Fibroblast of lung (primary cell): Measurements from ENCODE around the gene HMCN2. TPM values are rescaled to one million over a fixed set of nuclear protein-coding genes. Genes with fewer than 3 reads are reported as not detected.

Experiments used
- DNase-seq, 2 donors: peaks; one replicate each; pipeline versions ENCODE4 v3.0.0 to v3.0.0-alpha.2; 2010; ENCODE audit warnings: low read depth in 2 of 2
- H2AFZ ChIP-seq: 2 replicates; pipeline ENCODE4 v1.5.1; 2012; ENCODE audit warnings: low read length, control low read depth, inconsistent platforms
- H3K27ac ChIP-seq: 2 replicates; pipeline ENCODE4 v1.5.1; 2011; ENCODE audit warnings: low read length, control low read depth; ENCODE audit not compliant: insufficient read depth
- H3K27me3 ChIP-seq: 2 replicates; pipeline ENCODE4 v1.5.1; 2011; ENCODE audit warnings: mild to moderate bottlenecking, low read length; ENCODE audit not compliant: control insufficient read depth, insufficient read depth
- H3K36me3 ChIP-seq: 2 replicates; pipeline ENCODE4 v1.5.1; 2011; ENCODE audit warnings: low read length; ENCODE audit not compliant: control insufficient read depth, insufficient read depth
- H3K4me1 ChIP-seq: 2 replicates; pipeline ENCODE4 v1.5.1; 2011; ENCODE audit warnings: low read length; ENCODE audit not compliant: control insufficient read depth, insufficient read depth; ENCODE audit errors: extremely low read depth
- H3K4me2 ChIP-seq: 2 replicates; pipeline ENCODE4 v1.5.1; 2011; ENCODE audit warnings: low read length, control low read depth; ENCODE audit not compliant: insufficient read depth; ENCODE audit errors: extremely low read depth
- H3K4me3 ChIP-seq, 4 experiments: fragments of 200-600 bp in 1 of 4; sonication (generic) in 1 of 4; replicated peaks in 1 of 4; 2 replicates each; pipeline ENCODE4 v1.5.1; 2011 to 2016; ENCODE audit warnings: low read length in 4 of 4, low read depth in 3 of 4, mild to moderate bottlenecking in 3 of 4, control low read depth in 2 of 4, inconsistent platforms in 1 of 4, mixed read lengths in 1 of 4; ENCODE audit not compliant: insufficient read depth in 1 of 4; ENCODE audit errors: control extremely low read depth in 1 of 4
- H3K79me2 ChIP-seq: 2 replicates; pipeline ENCODE4 v1.5.1; 2012; ENCODE audit warnings: mild to moderate bottlenecking, low read length, inconsistent platforms; ENCODE audit not compliant: control insufficient read depth, insufficient read depth
- H3K9ac ChIP-seq: 2 replicates; pipeline ENCODE4 v1.5.1; 2011; ENCODE audit warnings: mild to moderate bottlenecking, low read length, control low read depth; ENCODE audit not compliant: insufficient read depth
- H3K9me3 ChIP-seq: 2 replicates; pipeline ENCODE4 v1.5.1; 2012; ENCODE audit warnings: low read depth, low read length; ENCODE audit not compliant: control insufficient read depth, insufficient read depth
- H4K20me1 ChIP-seq: 2 replicates; pipeline ENCODE4 v1.5.1; 2011; ENCODE audit warnings: low read length; ENCODE audit not compliant: control insufficient read depth, insufficient read depth; ENCODE audit errors: extremely low read depth
- CTCF ChIP-seq, 2 donors: IDR thresholded peaks in 1 of 2; conservative IDR thresholded peaks in 1 of 2; 1 replicate in 1 of 2; 2 replicates in 1 of 2; pipeline ENCODE4 v1.5.1; 2011 to 2012; ENCODE audit warnings: low read length in 2 of 2, control low read depth in 1 of 2, inconsistent platforms in 1 of 2, low read depth in 1 of 2, mild to moderate bottlenecking in 1 of 2
- EZH2 ChIP-seq: IDR thresholded peaks from 2 replicates; pipeline ENCODE4 v1.5.1; 2012; ENCODE audit warnings: low read length, control low read depth, mild to moderate bottlenecking; ENCODE audit errors: missing control alignments
- polyA plus RNA-seq, 2 donors: library from polyadenylated mRNA; depleted of rRNA in 1 of 2; stranded (reverse) in 1 of 2; unstranded in 1 of 2; fragments of >200 nt; gene quantifications; 2 replicates each; pipeline ENCODE4 v1.2.1, GENCODE V29; 2011 to 2012; ENCODE audit warnings: missing spikeins in 1 of 2
- total RNA-seq: library from RNA; depleted of rRNA; stranded (reverse); fragments of >200 nt; gene quantifications from 2 replicates; pipeline ENCODE4 v1.2.1, GENCODE V29; 2014

The HMCN2 gene
- total and polyA plus RNA-seq, 2 donors (not counting 1 experiment from before 2014, with no cell fraction given) = under 0.01 TPM; not detected in 1

DNA sequence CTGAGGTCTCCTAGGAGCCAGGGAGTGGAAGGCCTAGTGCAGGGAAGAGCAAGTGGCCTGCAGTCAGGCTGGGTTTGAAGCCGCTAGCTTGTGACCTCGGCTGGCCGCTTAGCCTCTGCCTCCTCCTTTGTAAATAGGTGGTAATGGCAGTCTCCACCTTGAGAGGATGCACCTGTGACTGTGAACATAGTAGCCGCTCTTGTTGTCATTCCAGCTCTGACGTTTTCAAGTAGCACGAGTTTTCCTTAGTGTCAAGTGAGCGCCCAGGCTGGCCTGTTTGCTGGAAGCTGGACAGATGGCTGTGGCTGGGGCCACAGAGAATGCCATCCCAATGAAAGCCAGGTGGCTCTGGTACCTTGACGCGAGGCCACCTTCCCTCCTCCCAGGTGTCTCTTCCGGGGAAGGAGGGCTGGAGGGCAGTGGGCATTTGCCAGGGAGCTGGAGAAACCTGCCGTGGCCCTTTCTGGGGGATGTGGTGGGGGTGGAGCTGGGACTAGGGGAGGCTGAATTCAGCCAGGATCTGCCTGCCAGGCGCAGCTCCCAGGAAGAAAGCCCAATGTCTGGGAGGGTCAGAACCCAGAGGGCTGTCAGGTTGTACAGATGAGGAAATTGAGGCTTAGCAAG lies 181.7 kb downstream of the HMCN2 start:
- H3K4me1 ChIP-seq = peaks cover 12% of the 10 kb centered on the region
- no peak for TF ChIP-seq EZH2
- TF ChIP-seq CTCF (conservative IDR thresholded peaks at IDR 0.05 in 1 of 2, IDR thresholded peaks at IDR 0.05 in 1 of 2; ENCODE audit: low read depth in 1 of 2, low read length in 2 of 2) = no peak
- H3K27ac ChIP-seq = no peak overlapping the region
- peak overlapping the region; percentile 7 for H3K4me2 ChIP-seq
- no peak overlapping the region for H3K4me3 ChIP-seq
- peaks cover 9% of the 10 kb centered on the region for H3K27me3 ChIP-seq
- no peaks in the 10 kb centered on the region for H3K36me3 ChIP-seq
- H2AFZ ChIP-seq = no peak overlapping the region
- DNase-seq = no peak
- no peaks in the 10 kb centered on the region for H3K9me3 ChIP-seq
- H3K79me2 ChIP-seq = no peaks in the 10 kb centered on the region
- no peak overlapping the region for H3K9ac ChIP-seq
- H4K20me1 ChIP-seq = no peaks in the 10 kb centered on the region

DNA sequence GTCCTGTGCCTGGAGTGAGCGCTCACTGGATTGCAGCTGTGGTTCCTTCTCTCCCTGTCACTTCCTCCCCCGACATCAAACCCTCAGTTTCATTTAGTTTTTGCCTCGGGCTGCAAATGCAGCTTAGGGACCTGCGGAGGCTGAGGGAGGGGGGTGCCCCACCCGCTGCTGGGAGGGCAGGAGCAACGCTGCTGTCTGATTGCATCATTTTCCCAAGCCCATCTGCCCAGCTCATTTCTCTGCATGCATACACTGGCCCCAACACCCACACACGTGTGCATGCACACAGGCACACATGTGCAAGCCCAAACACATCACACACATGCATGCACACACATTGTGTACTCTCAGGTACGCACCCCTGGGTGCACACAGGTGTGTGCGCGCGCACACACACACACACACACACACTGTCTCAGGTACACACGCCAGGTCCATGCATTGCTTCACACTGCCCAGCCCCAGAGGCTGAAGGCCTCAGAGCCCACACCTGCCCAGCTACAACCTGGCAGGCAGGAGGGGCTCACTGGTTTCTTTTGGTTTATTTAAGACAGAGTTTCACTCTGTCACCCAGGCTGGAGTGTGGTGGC lies 182.6 kb downstream of the HMCN2 start:
- H2AFZ ChIP-seq = no peak overlapping the region
- no peaks in the 10 kb centered on the region for H3K9me3 ChIP-seq
- TF ChIP-seq CTCF (conservative IDR thresholded peaks at IDR 0.05 in 1 of 2, IDR thresholded peaks at IDR 0.05 in 1 of 2; ENCODE audit: low read depth in 1 of 2, low read length in 2 of 2) (no peak), EZH2 (no peak)
- H3K36me3 ChIP-seq = no peaks in the 10 kb centered on the region
- peaks cover 9% of the 10 kb centered on the region for H3K27me3 ChIP-seq
- peaks cover 12% of the 10 kb centered on the region for H3K4me1 ChIP-seq
- no peak overlapping the region for H3K4me3 ChIP-seq
- H3K79me2 ChIP-seq = no peaks in the 10 kb centered on the region
- H3K27ac ChIP-seq = no peak overlapping the region
- no peak overlapping the region for H3K4me2 ChIP-seq
- no peak overlapping the region for H3K9ac ChIP-seq
- peak in 1 of 2 donors; percentile 61 for DNase-seq
- no peaks in the 10 kb centered on the region for H4K20me1 ChIP-seq

DNA sequence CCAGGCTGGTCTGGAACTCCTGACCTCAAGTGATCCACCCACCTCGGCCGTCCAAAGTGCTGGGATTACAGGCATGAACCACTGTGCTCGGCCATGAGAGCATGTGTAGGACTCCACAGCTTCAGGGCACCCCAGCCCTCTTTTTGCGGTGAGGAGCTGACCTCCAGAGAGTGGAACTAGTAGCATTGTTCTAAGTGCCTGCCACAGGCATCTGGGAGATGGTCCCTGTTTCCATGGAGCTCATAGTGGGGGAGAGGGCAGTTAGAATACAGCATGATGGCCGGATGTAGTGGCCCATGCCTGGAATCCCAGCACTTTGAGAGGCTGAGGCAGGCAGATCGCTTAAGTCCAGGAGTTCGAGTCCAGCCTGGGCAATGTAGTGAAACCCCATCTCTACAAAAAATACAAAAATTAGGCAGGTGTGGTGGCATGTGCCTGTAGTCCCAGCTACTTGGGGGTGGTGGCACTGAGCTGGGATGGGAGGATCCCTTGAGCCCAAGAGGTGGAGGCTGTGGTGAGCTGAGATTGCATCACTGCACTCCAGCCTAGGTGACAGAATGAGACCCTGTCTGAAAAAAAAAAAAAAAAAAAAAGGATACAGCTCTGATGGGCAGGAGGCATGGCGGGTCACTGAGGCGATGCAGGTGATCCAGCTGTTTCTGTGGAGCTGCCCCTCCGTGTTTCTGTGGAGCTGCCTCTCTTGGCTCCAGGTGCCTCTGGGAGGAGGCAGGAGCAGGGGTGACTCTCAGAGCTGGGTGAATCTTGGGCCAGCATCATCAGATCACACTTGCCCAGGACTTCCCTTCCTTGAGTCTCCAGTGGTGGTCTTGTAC lies 183.4 kb downstream of the HMCN2 start:
- no peaks in the 10 kb centered on the region for H3K36me3 ChIP-seq
- no peak overlapping the region for H3K4me2 ChIP-seq
- H3K27ac ChIP-seq = no peak overlapping the region
- H3K4me1 ChIP-seq = peaks cover 12% of the 10 kb centered on the region
- H3K79me2 ChIP-seq = no peaks in the 10 kb centered on the region
- H3K9me3 ChIP-seq = no peaks in the 10 kb centered on the region
- no peak overlapping the region for H3K4me3 ChIP-seq
- H3K9ac ChIP-seq = no peak overlapping the region
- no peaks in the 10 kb centered on the region for H4K20me1 ChIP-seq
- H3K27me3 ChIP-seq = peaks cover 5% of the 10 kb centered on the region
- TF ChIP-seq EZH2 (no peak), CTCF (conservative IDR thresholded peaks at IDR 0.05 in 1 of 2, IDR thresholded peaks at IDR 0.05 in 1 of 2; ENCODE audit: low read depth in 1 of 2, low read length in 2 of 2) (no peak)
- peak in 1 of 2 donors; percentile 52 for DNase-seq
- no peak overlapping the region for H2AFZ ChIP-seq
